Sciatic nerve (tissue), 2 donors: ENCODE results near the gene DEXI. TPM values are rescaled to one million over a fixed set of nuclear protein-coding genes. Genes with fewer than 3 reads are reported as not detected.

Source experiments
- ATAC-seq: fragments of 200-7000 bp; cut with Tn5 transposase; one replicate; pipeline ENCODE4 v1.9.1; 2020; ENCODE audit warnings: mild to moderate bottlenecking, moderate library complexity
- DNase-seq: peaks from one replicate; pipeline ENCODE4 v3.0.0-alpha.2; 2020; ENCODE audit warnings: low spot score
- intact Hi-C: fragments of 100-400 bp; cut with DNase I; formaldehyde crosslinking; loops from one replicate; pipeline ENCODE4 v1.14.2; 2022
- total RNA-seq: library from RNA; stranded (reverse); fragmentation: NEBNext Ultra II Directional; extraction: Animal tissue kit (Norgen Biotek cat#: 25700); gene quantifications from one replicate; pipeline ENCODE4 v1.2.1, GENCODE V29; 2021
- donor health status: DM: no; HTN: no; CAD: no.
- donor health status: DM: no; HTN: no; CAD: no.

Gene DEXI
- total RNA-seq, 1 donor from 2014 or later = 31.7 TPM

- intact Hi-C loops = no loop called here
- ATAC-seq (no peak), DNase-seq (no peak)
These were observed 61.4 kb downstream of the DEXI start for GRCh38 chr16:10880594-10881452.

- ATAC-seq (no peak), DNase-seq (no peak)
- intact Hi-C loops = loop anchor here (10.0 kb wide), 1 partner anchor 1895 kb away; no protein-coding TSS in a partner anchor
These were observed 62.3 kb downstream of the DEXI start for GRCh38 chr16:10879681-10880589.

Other genes starting within 250 kb of the DEXI start
- gene TEKT5, start 247.5 kb downstream of the DEXI start, total RNA-seq = not detected
- 21.6 TPM for gene NUBP1, start 198.6 kb downstream of the DEXI start, total RNA-seq
- gene TVP23A, start 123.7 kb downstream of the DEXI start, total RNA-seq = 3.3 TPM
- gene CIITA, start 65.3 kb downstream of the DEXI start, total RNA-seq = 51.9 TPM
- 39.4 TPM for gene CLEC16A, start 2.1 kb upstream of the DEXI start, total RNA-seq